ENCODE measurements around the gene MAGI1.
"Not testable (repeated sequence)": the region's sequence is repeated elsewhere in the genome, so short reads cannot be mapped to it uniquely, and the experiment has no call there.

Gene MAGI1

DNA sequence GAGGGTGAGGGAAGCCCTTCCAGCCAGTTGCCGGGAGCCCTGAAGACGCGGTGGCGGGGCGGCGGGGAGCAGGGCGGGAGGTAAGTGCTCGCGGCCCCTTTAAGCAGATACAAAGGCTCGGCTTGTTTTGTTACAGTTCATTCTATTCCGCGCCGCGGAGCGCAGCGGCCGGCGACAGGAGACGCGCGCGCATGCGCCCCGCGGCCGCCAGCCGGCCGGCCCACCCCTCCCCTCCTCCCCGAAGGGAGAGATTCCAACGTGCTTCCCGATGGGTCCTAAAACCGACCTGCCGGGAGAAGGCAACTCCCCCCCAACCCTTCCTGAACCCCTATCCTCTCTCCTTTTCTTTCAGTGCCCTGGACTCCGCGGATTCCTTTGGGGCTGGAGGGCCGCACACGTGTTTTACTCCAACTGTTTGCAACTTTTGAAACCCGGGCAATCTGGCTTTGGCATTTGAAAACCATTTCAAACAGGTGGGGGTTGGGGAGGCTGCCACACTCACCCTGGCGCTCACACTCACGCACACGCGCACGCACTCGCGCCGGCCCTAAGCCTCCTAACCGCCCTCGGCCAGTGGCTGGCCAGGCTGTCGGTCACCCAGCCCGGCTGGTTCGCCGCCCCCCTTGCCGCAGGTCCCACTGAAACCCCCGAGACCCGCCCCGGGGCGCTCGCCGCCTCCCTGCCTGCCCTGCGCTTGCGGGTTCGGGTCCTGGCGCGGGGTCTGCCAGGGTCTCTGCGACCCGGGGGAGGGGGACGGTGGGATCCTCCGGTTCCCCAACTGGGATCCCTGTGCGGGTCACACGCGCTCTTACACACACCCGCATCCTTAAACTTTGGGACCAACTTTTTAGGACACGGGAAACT, at the start of gene MAGI1:
Gene MAGI1, minus strand, starts transcription at position 193 of the 864 bp plus-strand sequence. CDS start 610 bp downstream, outside the sequence.
- DNase-seq (ENCODE audit: low spot score), result no peak

DNA sequence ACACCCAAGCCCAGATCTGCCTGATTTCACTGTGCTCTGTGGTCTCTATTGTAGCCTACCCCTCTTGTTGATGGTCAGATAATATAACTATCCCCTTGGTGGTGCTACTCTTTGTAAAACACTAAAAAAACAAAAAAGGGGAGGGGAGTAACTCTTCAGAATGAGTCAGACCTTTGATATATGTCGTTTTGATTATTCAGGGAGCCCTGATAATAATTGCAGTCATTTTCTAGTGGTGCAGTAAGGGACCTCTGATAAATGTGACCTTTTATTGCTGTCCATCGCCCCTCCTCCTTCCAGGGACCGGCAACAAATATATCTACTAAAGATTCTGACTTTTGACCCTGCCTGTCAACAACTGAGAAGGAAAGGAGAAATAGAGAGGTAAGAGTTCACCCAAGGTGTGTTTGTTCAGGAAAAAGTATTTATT, 45.1 kb upstream of the MAGI1 start:
- DNase-seq (ENCODE audit: low spot score), result no peak

DNA sequence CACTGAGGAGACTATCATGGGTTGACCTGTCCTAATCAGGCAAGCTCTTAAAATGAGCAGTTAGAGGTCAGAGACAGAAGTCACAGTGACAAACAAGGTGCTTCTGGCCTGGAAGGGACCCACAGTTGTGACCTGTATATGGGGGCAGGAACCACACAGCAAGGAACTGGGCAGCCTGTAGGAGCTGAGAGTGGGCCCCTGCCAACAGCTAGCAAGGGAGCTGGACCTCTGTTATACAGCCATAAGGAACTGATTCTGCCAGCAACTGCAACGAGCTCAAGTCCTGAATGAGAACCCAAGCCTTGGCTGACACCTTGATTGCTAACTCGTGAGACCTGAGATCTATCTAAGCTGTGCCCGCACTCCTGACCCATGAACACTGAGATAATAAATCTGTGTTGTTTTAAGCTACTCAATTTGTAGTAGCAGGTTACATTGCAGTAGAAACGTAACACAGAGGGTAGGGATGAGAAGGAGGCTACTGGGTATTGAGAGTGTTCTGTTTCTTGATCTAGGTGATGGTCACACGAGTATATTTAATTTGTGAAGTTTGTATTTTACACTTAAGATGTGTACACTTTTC, 44.5 kb upstream of the MAGI1 start:
- no peak for DNase-seq (ENCODE audit: low spot score)

DNA sequence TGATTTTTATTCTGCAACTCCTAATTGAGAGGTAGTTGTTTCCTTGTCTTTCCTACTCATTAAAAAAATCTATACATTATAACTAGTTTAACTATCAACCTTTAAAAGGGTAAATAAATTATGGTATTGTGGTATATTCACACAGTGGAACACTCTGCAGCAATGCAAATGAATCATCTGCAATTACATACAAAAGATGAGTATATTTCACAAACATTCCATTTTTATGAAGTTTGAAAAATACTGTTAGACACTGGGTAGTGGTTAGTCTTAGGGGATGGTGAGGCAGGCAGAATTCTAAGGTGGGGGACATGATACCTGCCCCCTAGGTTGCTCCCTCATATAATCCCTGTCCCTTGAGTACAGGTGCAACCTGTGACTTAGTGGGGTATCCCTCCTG, 44.0 kb upstream of the MAGI1 start:
- DNase-seq (ENCODE audit: low spot score), result no peak

DNA sequence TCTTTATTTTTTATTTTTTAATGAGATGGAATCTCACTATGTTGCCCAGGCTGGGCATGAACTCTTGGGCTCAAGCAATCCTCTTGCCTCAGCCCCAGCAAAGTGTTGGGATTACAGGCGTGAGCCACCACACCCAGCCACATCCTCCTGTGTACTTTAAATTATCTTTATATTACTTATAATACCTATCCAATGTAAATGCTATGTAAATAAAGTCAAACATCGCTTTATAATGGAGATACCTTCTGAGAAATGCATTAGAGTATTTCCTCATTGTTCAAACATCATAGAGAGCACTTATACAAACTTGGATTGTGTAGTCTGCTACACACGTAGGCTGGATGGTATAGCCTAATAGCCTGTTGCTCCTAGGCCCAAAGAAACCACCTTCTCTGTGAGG, 41.4 kb upstream of the MAGI1 start:
- DNase-seq (ENCODE audit: low spot score), result no peak

DNA sequence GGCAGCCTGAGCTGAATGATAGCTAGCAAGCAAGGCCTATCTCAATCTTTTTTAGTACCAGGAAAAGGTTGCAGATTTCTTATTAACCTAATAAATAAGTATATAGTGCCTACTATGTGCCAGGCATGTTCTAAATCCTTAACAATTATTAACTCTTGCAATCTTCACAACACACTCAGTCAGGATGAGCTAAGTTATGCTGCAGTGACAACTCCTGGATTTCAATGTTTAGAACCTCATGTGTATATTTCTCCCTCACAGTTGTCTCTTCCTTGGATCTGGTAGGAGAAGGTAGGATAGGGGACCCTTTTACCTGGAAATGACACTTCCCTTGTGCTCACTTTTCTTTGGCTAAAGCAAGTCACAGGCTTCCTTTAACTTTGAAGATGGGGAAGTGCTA, 39.3 kb upstream of the MAGI1 start:
- DNase-seq (ENCODE audit: low spot score), result no peak

DNA sequence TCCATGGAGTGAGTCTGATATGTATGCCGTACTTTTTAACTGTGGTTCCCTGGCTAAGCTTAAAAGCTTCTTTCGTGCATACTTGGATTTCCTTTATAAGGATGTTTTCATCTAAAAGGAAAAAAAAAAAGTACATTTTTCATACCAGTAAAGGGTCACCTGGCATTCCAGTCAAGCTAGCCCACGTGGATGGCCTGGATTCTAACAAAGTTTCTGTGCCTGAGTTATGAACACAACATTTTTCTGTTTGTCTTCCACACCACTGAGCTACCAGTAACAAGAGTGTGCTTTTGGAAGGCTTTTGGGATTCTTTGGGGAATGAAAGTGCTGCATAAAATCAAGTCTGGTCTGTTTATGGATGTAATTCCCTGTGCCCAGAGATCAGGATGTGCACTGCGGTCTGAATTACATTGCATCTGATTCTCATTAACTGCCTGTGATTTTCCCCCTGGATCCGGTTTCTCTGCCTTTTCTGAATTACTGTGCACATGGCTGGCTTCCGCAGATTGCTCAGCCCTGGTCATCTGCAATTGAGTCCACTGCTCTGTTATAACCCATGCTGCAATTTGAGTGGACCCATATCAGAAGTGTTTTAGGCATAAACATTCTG, 38.2 kb upstream of the MAGI1 start:
- no peak for DNase-seq (ENCODE audit: low spot score)

DNA sequence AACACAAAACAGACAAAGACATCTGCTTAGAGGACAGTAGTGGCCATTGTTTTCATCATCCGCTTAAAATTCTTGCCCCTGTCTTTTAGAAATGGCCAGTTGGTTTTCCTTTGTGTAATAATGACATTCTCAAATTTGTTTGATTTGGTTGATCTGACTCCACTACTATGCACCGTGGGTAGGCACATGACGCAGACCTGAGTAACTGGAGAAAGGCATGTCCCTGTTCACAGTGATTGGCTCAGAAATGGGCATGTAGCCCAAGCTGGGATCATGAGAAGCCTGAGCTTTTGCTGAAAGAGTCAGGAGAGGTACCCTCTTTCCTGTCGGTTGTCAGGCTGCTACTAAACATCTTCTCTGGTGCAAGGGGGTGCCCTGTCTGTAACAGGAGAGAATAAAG, 36.6 kb upstream of the MAGI1 start:
- no peak for DNase-seq (ENCODE audit: low spot score)

DNA sequence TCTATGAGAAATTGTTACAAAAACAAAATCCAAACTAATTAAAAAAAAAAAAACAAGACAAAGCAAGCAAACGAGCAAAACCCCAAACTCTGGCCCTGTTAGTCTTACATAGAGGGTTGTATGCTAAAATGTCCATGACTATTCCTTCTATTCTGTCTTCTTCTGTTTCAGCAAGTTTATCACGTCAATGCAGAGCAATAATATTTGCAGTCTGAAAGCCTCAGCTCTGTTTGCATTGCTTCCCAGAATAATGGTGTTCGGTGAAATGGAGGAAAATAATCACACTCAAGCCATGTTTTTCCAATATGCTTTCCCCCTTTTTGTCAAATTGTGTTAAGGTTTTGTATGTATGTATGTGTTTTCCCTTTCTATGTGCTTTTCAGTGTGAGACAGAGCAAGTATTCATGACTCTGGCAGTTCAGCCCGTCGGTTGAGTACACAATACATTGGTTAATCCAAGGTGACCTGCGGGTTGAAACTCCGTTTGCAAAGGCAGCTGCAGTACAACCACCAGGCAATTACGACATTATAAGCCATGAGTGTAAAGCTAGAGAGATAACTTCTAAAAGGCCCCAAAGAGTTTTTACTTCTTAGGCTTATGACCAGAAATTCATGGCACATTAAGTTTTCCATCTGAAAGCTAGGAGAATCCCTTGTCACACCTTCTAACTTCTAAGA, 34.9 kb upstream of the MAGI1 start:
- DNase-seq (ENCODE audit: low spot score), result no peak

DNA sequence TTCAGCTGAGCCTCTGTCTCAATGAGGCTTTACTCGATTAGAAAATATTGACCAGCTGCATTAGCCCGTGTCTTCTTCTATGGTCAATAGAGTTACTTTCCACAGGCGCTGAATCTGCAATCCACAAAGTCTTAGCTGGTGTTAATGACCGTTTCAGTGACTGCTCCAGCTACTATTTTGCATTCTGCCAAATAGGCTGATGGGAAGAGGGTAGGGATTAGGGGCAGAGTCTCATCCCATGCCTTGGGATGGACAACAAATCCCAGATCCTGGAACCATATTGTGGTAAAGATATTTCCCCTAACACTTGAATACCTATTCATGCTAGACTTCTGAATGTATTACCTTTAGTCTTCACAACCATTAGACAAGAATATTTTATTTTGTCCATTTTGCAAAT, 29.5 kb upstream of the MAGI1 start:
- no peak for DNase-seq (ENCODE audit: low spot score)

DNA sequence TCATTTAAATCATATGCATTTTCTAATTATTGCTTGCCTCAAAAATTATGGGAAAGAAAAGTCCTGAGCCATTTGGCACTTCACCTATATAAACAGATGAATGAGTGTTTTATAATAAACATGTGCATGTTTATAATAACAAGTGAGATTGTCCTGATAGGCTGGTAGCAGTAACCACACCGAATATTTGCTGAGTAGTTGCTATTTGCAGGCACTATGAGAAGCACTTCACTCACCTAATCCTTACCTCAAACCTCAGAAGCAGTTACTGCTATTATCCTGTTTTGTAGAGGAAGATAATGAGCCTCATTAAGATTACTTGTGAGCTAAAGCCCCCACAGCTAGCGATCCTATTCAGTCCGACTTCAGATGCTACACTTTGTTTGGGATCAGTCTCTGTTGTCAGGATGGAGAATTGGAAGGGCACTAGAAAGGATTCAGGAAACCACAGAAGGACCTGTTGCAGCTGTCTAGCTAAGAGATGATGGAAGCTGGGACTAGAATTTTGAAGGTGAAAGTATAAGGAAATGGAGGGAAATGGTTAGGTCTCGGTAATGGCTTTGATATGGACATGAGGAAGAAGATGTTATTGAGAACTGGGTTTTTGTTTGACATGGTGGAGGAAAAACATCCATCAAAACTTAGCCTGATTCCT, 28.4 kb upstream of the MAGI1 start:
- DNase-seq (ENCODE audit: low spot score), result no peak

DNA sequence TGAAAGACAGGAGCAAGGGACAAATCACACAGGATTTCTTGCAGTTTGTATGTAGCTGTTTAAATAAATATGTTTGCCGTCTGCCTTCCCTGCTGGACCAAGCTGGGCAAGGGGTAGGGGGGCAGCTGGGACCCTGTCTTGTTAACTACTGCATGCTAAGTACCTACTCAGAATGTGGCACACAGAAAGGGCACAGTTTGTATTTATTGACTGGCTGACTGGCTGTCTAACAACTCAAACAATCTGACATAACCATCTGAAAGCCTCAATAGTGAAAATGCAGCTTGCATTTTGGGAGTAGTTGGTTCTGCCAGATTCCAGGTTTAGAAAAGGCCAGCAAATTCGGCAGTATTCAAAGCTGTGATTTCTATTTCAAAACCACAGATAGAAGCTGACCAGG, 16.6 kb upstream of the MAGI1 start:
- no peak for DNase-seq (ENCODE audit: low spot score)

DNA sequence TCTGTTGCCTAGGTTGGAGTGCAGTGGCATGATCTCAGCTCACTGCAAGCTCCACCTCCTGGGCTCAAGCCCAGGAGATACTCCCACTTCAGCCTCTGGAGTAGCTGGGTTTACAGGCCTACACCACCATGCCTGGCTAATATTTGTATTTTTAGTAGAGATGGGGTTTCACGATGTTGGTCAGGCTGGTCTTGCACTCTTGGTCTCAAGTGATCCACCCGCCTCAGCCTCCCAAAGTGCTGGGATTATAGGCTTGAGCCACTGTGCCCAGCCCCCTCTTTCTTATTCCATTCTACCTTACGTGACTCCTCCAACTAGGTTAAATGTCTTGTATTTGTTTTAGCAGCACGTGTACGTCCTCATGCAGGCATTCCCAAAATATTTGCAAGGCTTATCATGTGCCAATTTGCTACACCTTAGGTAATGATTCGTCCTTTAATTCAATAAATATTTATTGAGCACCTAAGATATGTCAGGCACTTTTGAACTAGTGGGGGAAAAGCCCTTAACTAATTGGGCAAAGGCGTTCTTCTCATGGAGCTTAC, 14.9 kb upstream of the MAGI1 start:
- no peak for DNase-seq (ENCODE audit: low spot score)

DNA sequence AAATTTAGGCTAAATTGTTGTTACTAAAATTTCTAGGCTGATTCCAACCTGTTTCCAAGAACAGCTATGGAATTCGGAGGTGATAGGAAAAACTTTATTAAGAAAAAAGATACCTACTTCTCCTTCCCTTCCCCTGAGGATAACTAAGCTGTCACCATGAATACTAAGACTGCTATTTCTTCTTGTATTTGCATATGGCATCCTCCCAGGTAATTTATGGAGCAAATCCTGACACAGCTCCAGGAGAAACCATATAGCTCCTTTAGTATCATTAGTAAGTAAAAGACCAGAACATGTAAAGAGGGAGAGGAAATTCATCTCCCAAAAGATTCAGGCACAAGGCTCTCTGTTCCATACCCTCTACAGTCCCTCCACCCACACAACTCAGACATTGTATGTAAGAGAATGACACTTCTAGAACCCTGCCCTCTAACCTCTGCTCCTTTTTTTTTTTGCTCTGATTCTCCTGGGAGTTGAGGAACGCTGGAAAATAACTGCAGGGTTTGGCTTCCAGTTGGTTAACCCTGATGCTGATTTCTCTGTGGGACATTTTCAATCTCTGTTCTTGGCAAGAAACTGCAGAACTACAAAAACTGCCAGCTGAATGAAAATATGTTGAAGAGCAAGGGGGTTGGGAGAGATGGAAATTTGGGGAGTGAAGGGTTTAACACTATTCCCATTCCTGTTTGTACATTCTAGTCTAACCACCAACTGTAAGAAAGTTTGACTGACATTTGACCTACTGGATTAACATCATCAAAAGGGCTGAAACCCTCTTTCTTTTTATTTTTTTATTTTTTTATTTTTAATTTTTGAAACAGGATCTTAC, 14.2 kb upstream of the MAGI1 start:
- DNase-seq (ENCODE audit: low spot score), result no peak

DNA sequence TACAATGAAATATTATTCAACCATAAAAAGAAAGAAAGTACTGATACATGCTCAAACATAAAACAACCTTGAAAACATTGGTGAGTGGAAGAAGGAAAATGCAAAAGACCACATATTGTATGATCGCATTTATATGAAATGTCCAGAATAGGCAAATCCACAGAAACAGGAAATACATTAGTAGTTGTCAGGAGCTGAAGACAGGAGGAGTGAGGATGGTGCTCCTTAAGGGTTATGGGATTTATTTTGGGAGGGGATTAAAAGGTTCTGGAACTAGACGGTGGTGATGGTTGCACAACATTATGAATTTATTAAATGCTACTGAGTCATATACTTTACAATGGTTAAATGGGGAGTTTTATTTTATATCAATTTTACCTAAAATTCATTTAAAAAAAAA, 12.1 kb upstream of the MAGI1 start:
- DNase-seq (ENCODE audit: low spot score), result no peak

DNA sequence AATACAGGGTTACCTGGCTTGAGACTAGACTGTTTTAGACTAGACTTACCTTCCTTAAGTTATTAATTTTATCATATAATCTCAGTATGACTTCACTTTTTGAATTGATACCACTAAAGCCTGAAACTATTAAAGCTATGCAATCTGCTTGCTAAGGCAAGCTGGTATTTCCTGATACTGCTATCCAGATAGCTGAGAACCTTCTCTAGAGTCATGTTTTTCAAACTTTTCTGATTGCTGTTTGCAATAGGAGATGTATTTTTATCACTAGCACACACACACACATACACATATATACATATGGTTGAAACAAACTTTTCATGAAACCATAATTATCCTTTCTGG, 9.3 kb upstream of the MAGI1 start:
- DNase-seq (ENCODE audit: low spot score), result no peak

DNA sequence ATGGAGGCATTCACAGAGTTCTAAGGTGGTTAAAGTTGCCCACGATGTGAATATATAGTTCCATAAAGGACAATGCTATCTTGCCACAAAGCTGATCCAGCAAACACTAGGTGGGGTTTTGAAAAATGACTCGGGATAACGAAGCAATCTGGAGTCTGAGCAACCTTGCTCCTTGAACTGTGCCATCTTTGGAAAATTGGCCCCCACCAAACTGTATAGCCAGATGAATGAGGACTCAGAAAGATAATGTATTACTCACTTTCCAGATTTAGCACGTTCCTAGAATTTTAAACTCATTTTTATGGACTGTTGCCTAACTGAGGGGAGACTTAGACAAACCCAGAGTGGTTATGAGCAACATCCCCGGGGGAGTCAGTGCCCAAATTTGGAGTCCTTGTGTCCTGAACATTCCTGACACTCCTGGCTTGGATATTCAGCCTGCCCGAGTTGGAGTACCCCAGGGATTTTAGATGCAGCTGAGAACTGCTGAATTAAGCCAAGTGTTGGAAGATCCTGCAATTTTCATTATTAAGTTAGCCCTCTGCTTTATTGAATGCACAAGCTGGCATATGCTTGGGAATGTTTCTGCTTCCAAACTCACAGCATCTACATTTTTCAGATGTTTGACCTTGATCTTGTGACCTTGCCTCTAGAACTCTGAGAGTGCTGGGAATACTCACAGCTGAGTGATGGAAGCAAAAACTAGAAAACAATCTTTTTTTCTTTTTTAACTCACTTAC, 8.8 kb upstream of the MAGI1 start:
- DNase-seq (ENCODE audit: low spot score), result no peak

DNA sequence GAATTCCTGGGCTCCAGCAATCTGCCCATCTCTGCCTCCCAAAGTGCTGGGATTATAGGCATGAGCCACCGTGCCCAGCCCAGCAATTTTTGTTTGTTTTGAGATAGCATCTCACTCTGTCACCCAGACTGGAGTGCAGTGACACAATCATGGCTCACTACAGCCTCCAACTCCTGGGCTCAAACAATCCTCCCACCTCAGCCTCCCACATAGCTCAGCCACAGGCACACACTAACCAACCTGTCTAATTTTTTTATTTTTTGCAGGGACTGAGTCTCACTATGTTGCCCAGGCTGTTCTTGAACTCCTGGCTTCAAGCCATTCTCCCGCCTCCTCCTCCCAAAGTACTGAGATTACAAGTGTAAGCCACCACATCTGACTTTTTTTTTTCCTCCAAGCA, 7.6 kb upstream of the MAGI1 start:
- DNase-seq (ENCODE audit: low spot score), result not testable (repeated sequence)

DNA sequence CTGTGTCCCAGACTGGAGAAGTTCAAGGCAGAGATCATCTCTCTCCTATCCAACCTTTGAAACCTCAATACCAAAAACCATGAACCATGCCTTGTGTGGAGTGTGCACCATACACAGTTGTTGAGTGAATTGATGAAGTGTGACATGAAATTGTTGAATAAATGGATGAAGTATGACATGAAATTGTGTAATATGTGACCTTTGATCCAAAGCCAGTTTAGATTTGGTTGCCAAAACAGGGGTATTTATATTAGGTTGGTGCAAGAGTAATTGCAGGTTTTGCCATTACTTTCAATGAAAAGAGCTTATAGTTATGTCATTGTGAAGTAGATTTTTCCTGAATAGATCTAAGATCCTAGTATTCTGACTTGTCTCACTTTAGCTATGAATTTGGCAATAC, 3.1 kb upstream of the MAGI1 start:
- DNase-seq (ENCODE audit: low spot score), result no peak

DNA sequence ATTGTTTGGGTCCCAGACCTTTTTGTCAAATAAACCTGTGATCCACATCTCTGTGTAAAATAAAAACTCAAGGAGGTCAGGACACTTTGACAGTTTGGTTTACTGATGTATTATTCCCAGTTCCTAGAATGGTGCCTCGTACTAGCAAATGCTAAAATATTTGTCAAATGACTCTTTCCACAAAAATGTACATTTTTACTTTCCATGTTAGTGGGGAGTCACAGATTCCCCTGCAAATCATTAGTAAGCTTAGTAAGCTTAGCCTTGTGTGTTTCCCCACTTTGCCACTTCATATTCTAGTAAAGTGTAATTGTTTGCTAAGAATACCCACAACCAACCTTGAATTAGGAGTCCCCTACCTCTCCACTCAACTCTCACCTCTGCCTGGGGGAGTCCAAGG, 2.4 kb upstream of the MAGI1 start:
- no peak for DNase-seq (ENCODE audit: low spot score)

DNA sequence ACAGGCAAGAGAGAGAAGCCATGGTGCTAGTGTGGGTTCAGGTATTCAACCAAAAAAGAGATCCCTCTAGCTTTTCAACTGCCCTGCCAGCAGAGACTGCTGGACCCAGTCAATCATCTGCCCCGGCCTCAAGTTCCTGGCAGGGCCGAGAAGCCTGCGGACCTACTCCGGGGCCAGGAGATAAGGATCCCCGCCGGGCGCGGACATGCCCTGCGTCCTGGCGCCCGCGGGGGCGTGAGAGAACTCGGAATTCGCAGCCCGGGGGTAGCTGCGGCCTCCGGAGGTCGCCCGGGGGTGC, 821 bp upstream of the MAGI1 start:
- DNase-seq (ENCODE audit: low spot score), result no peak

Data from CD4-positive, alpha-beta T cell treated with Interleukin-6 at 100 ng/mL for 8 hours (primary cell).